ENCODE measurements around the gene OR56A1. TPM values are rescaled to one million over a fixed set of nuclear protein-coding genes. Genes with fewer than 3 reads are reported as not detected.

Gene OR56A1
- total and polyA plus RNA-seq, 2 experiments from 2014 or later, result 0.07 TPM; not detected in 1

DNA sequence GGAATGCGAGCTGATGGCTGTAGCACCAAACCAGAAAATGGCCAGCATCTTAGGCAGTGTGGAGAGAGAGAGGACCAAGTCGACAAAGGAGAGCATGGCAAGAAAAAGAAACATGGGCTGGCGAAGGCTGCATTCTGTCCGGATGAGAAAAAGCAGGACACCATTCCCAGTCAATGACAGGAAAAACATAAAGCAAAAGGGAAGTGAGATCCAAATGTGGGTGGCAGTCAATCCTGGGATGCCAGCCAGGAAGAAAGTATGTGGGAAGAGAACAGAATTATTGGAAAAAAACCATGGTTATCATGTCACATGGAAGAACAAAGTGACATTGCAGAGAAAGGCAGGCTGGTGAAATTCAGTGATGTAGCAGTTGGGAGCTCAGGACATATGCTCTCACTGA, 36.9 kb upstream of the OR56A1 start:
- Histone ChIP-seq H3K4me2 (no peak overlapping the region), H3K4me3 (no peak overlapping the region), H3K27ac (no peak overlapping the region), H2AFZ (no peak overlapping the region), H3K27me3 (no peaks in the 10 kb centered on the region), H4K20me1 (ENCODE audit: insufficient read depth, poor library complexity, severe bottlenecking) (no peaks in the 10 kb centered on the region), H3K9me3 (ENCODE audit: low read depth) (no peaks in the 10 kb centered on the region), H3K9me2 (replicated peaks; ENCODE audit: insufficient read depth) (no peaks in the 10 kb centered on the region), H3K4me1 (ENCODE audit: insufficient read depth) (no peaks in the 10 kb centered on the region), H3K36me3 (replicated peaks; ENCODE audit: insufficient read depth, low read depth) (no peaks in the 10 kb centered on the region), H3K79me2 (no peaks in the 10 kb centered on the region)
- 86% methylated on average over 4 of the region's 4 CpGs for WGBS (ENCODE audit: low lambda C conversion rate, missing lambda C conversion rate)
- TF ChIP-seq EZH2phosphoT487 (IDR thresholded peaks at IDR 0.05; ENCODE audit: low read depth, severe bottlenecking, unreplicated experiment), result no peak
- no peak for TF ChIP-seq EZH2 (IDR thresholded peaks at IDR 0.05; ENCODE audit: borderline replicate concordance)
- TF ChIP-seq CTCF (IDR thresholded peaks at IDR 0.05; ENCODE audit: poor library complexity), result no peak
- DNase-seq (ENCODE audit: low spot score), result no peak

GRCh38 chr11:6062691-6063358, 32.3 kb upstream of the OR56A1 start:
- 76% methylated on average over 5 of the region's 5 CpGs for WGBS (ENCODE audit: low lambda C conversion rate, missing lambda C conversion rate)
- TF ChIP-seq EZH2phosphoT487 (IDR thresholded peaks at IDR 0.05; ENCODE audit: low read depth, severe bottlenecking, unreplicated experiment) (no peak), CTCF (IDR thresholded peaks at IDR 0.05; ENCODE audit: poor library complexity) (no peak), EZH2 (IDR thresholded peaks at IDR 0.05; ENCODE audit: borderline replicate concordance) (no peak)

DNA sequence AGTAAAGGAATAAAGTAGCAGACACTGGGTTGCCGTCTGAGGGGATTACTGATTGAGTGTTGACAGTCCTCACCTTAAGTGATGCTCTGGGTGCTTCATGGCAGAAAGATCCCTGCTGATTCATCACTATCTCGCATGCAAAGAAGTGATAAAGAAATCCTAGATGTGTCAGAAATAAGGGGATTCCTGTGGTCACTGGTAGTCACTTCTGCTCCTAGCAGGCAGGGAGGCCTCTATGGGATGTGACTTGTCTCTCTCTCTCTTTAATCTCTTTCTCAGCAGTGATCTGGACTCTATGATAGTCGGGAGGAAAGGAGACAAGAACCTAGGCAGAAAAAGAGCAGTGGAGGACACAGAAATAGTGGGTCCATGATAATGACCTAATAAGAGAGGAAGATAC, 30.9 kb upstream of the OR56A1 start:
- no peaks in the 10 kb centered on the region for H3K9me3 ChIP-seq (ENCODE audit: low read depth)
- H3K79me2 ChIP-seq, result no peaks in the 10 kb centered on the region
- WGBS (ENCODE audit: low lambda C conversion rate, missing lambda C conversion rate), result 55% methylated on average over 3 of the region's 3 CpGs
- H3K27ac ChIP-seq, result no peak overlapping the region
- H3K36me3 ChIP-seq (replicated peaks; ENCODE audit: insufficient read depth, low read depth), result no peaks in the 10 kb centered on the region
- no peak overlapping the region for H2AFZ ChIP-seq
- H4K20me1 ChIP-seq (ENCODE audit: insufficient read depth, poor library complexity, severe bottlenecking), result no peaks in the 10 kb centered on the region
- H3K4me1 ChIP-seq (ENCODE audit: insufficient read depth), result no peaks in the 10 kb centered on the region
- no peak for TF ChIP-seq EZH2phosphoT487 (IDR thresholded peaks at IDR 0.05; ENCODE audit: low read depth, severe bottlenecking, unreplicated experiment)
- H3K9me2 ChIP-seq (replicated peaks; ENCODE audit: insufficient read depth), result no peaks in the 10 kb centered on the region
- DNase-seq (ENCODE audit: low spot score), result no peak
- no peaks in the 10 kb centered on the region for H3K27me3 ChIP-seq
- H3K4me3 ChIP-seq, result no peak overlapping the region
- no peak overlapping the region for H3K4me2 ChIP-seq

More at GRCh38 chr11:6062691-6063358, 32.3 kb upstream of the OR56A1 start:
- Histone ChIP-seq H3K4me2 (no peak overlapping the region), H3K4me3 (no peak overlapping the region), H3K36me3 (replicated peaks; ENCODE audit: insufficient read depth, low read depth) (no peaks in the 10 kb centered on the region), H3K9me2 (replicated peaks; ENCODE audit: insufficient read depth) (no peaks in the 10 kb centered on the region), H4K20me1 (ENCODE audit: insufficient read depth, poor library complexity, severe bottlenecking) (no peaks in the 10 kb centered on the region), H3K27ac (no peak overlapping the region), H3K9me3 (ENCODE audit: low read depth) (no peaks in the 10 kb centered on the region), H3K4me1 (ENCODE audit: insufficient read depth) (no peaks in the 10 kb centered on the region), H2AFZ (no peak overlapping the region), H3K79me2 (no peaks in the 10 kb centered on the region), H3K27me3 (no peaks in the 10 kb centered on the region)
- DNase-seq (ENCODE audit: low spot score), result no peak

- no peak overlapping the region for H3K4me2 ChIP-seq
- DNase-seq (ENCODE audit: low spot score), result no peak
- TF ChIP-seq CTCF (IDR thresholded peaks at IDR 0.05; ENCODE audit: poor library complexity), result no peak
- TF ChIP-seq EZH2phosphoT487 (IDR thresholded peaks at IDR 0.05; ENCODE audit: low read depth, severe bottlenecking, unreplicated experiment), result no peak
- no peak for TF ChIP-seq EZH2 (IDR thresholded peaks at IDR 0.05; ENCODE audit: borderline replicate concordance)
These were observed 26.9 kb upstream of the OR56A1 start for GRCh38 chr11:6057452-6057851.

More at GRCh38 chr11:6057452-6057851, 26.9 kb upstream of the OR56A1 start:
- Histone ChIP-seq H4K20me1 (ENCODE audit: insufficient read depth, poor library complexity, severe bottlenecking) (no peaks in the 10 kb centered on the region), H3K27ac (no peak overlapping the region), H3K9me3 (ENCODE audit: low read depth) (no peaks in the 10 kb centered on the region), H3K79me2 (no peaks in the 10 kb centered on the region), H3K36me3 (replicated peaks; ENCODE audit: insufficient read depth, low read depth) (no peaks in the 10 kb centered on the region), H3K4me3 (no peak overlapping the region), H3K9me2 (replicated peaks; ENCODE audit: insufficient read depth) (no peaks in the 10 kb centered on the region), H3K27me3 (no peaks in the 10 kb centered on the region), H2AFZ (no peak overlapping the region), H3K4me1 (ENCODE audit: insufficient read depth) (no peaks in the 10 kb centered on the region)
- 94% methylated on average over 8 of the region's 8 CpGs for WGBS (ENCODE audit: low lambda C conversion rate, missing lambda C conversion rate)

Data from hepatocyte (in vitro differentiated cells).